COLO829 (cell line): ENCODE results near the gene GXYLT2.

Source experiments
- DNase-seq: peaks from one replicate; pipeline ENCODE4 v3.0.0; 2012; ENCODE audit warnings: low spot score

GXYLT2 gene

GRCh38 chr3:72887705-72888545, at the start of gene GXYLT2:
Gene GXYLT2, plus strand, starts transcription at chr3:72888046. Its CDS starts 188 bp downstream, at chr3:72888234.
- DNase-seq: peak; percentile 50

GRCh38 chr3:72839057-72839456, 48.8 kb upstream of the GXYLT2 start:
- no peak for DNase-seq

DNA sequence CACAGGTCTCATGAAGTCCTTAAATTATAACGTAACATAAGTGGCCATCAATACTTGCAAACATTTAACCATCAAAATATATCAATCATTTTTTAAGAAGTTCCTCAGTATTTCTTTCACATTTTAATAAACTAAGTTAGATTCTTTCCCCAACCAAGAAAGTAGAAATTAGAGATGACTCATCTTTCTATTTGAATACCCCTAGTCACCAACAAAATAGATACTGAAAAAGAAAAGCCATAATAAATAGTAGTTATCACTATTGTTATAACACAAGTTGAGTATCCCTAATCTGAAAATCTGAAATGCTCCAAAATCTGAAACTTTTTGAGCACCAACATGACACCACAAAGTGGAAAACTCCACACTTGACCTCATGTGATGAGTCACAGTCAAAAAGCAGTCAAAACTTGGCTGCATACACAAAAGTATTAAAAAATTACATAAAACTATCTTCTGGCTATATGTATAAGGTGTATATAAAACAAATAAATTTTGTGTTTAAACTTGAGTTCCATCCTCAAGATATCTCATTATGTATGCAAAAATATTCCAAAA, 43.3 kb upstream of the GXYLT2 start:
- DNase-seq: no peak

GRCh38 chr3:72846166-72846565, 41.7 kb upstream of the GXYLT2 start:
- DNase-seq: no peak

DNA sequence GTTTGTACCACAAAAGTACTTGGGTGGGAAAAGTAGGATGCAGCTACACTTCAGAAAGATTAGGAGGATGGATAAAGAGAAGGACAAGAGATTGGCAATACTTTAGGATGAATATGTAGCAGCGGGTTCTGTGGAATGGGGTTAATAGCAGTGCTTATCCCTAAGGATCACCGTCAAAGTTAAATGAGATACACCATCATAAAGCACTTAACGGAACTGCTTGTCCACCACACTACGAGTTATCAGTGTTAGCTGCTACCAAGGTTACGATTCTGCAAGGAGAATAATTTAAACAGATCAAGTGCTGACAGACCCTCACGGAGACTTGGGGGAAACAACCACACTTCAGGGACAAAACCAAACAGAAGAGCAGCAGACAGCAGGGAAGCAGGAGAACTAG, 40.6 kb upstream of the GXYLT2 start:
- DNase-seq: no peak

- peak; percentile 95 for DNase-seq
These were observed 39.8 kb upstream of the GXYLT2 start, which contains the start of gene SHQ1 for GRCh38 chr3:72847751-72848702. Gene SHQ1, minus strand, starts transcription at chr3:72848445. Its CDS starts 105 bp downstream, at chr3:72848340.

DNA sequence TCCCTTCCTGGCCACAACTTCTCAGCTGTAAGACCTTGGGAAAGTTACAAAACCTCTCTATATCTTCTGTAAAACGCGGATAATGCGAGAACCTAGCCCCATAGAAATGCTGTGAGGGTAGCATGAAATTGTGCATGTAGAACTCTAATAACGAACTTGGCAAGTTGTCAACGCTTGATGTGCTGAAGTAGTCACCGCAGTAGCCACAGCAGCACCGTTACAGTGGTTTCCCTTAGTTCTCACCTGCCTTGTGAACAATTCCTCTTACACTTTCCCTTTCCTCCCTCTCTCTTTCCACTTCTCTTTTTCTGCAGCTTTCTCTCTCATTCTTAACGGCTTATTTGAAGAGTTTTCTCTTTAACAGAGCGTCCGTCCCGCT, 39.2 kb upstream of the GXYLT2 start:
- DNase-seq: no peak

- DNase-seq: no peak
These were observed 32.8 kb upstream of the GXYLT2 start for GRCh38 chr3:72855001-72855400.

- DNase-seq: no peak
These were observed 27.8 kb upstream of the GXYLT2 start for GRCh38 chr3:72860053-72860452.

GRCh38 chr3:72860846-72861245, 27.0 kb upstream of the GXYLT2 start:
- peak; percentile 57 for DNase-seq

DNA sequence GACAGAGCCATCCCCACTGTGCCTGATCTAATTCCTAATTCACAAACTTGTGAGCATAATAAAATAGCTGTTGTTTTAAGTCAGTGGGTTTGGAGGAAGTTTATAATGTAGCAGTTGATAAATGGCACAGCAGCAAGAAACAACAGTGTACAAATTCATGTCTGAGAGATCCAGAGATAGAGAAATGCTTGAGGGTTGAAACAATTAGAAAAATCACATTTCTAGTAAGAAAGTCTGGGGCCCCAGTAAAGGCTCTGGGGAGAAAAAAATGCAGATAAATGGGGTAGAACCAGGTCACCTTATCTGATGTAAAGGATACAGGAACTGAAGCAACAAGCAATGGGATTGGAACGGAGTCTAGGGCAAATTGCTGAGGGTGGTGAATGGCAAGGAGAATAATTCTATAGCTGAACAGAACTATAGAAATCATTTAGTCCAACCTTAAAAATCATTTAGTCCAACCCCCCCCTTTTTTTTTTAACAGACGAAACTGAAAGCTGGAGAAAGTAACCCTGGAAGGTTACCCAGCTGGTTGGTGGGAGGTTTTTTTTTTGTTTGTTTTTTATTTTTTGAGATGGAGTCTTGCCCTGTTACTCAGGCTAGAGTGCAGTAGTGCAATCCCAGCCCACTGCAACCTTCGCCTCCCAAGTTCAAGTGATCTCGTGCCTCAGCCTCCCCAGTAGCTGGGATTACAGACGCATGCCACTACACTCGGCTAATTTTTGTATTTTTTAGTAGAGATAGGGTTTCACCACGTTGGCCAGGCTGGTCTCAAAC, 25.3 kb upstream of the GXYLT2 start:
- no peak for DNase-seq

DNA sequence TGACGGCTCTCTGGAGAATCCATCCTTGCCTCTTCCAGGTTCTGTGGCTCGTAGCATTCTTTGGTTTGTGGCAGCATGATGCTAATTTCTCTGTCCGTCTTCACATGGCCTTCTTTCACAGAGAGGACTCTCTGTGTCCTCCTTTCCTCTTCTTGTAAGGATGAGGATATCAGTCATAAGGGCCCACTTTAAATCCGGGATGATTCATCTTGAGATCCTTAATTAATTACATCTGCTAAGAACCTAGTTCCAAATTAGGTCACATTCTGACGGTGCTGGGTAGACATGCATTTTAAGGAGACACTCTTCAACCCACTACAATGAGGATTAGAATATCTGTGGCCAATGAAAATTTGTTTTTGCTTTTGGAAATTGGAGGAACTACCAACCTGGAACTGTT, 15.7 kb upstream of the GXYLT2 start:
- DNase-seq: no peak

DNA sequence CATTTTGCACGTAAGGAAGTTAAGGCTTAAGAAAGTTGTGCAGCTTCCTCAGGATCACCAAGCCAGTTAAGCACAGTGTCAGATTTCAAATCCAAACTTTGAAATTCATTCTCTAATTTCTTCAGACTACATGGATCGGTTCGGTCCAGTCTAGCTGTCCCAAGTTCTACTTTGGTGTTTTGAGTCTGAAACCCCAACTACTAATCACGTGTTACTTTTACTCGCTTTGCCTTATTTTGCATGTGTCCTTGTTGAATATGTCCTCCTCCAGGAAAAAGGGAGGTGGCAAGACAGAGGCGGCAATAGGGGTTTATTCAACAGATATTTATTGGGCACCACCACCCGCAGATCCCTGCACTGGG, 522 bp upstream of the GXYLT2 start:
- no peak for DNase-seq

DNA sequence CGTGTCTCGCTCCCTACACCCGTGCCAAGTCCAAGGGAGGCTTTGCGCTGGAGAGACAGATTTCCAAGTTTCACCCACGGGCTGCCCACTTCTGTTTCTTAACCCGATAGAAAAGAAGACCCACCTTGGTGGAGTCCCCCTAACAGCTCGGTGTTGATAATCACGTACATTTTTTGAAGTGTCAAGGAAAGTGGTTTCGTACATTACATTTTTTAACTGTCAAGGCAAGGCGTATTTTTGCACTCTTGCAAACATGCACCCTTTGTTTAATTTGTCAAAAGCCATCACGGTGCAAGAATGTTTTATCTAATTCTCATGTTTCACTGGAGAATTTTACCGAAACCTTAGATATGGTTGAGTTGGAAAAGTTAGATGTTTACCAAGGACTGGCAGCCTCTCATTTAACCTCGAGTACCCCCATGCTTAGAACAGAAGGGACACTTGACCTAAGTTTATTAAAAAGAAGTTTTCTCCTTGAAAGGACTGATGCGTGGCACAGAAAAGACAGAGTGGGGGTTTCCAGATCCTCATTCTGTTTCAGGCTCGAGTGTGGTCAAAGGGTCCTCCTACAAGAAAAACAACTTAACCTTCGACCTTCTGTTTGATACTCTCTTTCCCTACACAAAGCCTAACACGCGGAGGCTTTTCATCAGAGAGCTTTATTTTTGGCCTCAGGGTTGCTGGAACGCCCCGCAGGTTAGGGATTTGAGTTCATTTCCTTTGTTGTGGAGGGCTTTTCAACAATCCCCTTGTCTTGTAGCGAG, 882 bp downstream of the GXYLT2 start:
- no peak for DNase-seq

DNA sequence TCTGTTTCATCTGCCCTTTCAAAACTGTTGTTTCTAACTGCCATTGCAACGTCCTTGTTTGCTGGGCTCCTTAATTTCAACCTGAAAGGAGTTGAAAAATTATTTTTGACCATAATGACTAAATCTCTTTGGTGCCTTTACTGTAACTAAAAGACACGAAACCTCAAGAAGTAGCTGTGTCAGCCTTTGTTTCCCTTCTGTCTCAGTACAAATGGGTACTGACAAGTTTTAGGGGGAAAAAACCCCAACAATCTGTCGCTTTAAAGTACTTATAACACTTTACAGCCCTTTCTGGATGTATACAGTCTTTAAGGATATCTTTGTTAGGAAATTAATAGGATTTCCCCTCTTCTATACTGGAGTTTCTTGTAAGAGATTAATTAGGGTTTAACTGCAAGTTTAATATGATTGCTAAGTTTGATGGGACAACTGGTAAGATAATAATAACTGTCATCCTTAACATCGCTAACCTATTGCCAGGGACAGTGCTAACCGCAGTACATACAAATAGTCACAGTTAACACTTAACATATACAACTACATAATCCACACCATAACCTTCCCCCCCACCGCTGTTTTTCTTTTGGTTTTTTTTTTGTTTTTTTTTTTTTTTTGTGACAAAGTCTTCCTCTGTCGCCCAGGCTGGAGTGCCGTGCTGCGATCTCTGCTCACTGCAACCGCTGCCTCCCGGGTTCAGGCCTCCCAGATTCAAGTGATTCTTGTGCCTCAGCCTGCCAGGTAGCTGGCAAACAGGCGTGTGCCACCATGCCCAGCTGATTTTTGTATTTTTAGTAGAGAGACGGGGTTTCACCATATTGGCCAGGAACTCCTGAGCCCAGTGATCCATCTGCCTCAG, 1.7 kb downstream of the GXYLT2 start:
- DNase-seq: no peak

DNA sequence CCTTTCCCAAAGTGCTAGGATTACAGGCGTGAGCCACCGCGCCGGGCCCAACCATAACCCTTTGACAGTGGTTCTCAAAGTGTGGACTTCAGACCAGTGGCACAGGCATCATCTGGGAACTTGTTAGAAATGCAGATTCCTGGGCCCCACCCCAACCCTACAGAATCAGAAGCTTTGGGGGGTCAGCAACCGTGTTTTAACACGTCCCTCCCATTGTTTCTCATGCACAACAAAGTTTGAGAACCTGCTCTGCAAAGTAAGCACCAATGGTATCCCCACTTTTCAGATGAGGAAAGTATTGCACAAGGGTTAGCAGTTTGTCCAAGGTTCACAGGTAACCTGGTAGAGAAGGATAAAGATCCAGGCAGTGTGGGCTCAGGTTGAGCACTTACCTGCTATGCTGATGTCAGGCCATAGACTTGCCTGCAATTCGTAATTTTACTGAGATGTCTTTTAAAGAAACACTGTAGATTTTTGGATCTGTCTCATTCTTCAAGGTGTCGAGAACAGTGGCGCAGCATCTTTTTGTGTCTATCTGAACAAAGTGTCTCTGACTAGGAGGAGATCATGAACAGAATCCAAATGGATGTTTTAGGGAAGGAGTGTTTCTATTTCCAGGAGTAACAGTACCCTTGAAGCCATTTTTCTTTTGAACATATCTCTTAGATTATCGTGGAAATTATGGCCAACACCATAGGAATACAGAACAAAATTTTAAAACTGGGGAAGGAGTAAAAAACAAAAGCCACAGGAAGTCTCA, 2.5 kb downstream of the GXYLT2 start:
- no peak for DNase-seq

- peak; percentile 81 for DNase-seq
These were observed 3.4 kb downstream of the GXYLT2 start for GRCh38 chr3:72891053-72891855.

DNA sequence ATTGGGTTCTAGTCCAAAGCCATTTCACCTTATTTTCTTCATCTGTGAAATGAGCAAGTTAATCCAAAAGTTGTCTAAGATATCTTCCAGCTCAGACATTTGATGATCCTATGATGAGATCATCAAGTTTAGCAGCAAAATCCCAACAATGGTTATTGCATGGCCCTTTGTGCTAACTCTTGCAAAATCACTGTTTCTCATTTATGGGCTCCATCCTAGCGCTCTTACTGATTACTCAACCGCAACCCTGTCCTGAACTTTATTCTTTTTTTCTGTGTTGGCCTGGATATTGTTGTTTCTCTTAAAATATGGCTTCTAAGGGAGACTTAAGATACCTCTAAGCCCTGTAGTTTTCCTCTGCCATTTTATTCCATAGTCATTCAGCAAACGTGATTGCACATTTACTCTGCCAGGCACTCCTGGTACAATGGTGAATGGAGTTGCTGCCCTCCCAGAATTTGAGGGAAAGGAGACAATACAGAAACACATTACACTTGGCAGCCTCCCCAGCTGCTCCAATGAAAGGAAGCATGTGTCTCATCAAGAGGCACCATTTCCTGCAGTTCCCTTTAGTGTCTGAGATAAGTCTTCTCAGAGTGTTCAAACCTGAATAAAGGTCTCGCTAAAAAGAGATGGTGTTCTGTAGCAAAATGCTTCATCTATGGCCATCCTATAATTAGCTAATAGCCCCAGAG, 4.4 kb downstream of the GXYLT2 start:
- DNase-seq: peak; percentile 93
